T-cell (primary cell): Measurements from ENCODE around the gene CBY1. TPM values are rescaled to one million over a fixed set of nuclear protein-coding genes. Genes with fewer than 3 reads are reported as not detected.

Source experiments
- ATAC-seq, 4 experiments: fragments of 200-7000 bp in 3 of 4; fragments of 150-1000 bp in 1 of 4; cut with Tn5 transposase; replicated peaks in 1 of 4; 1 replicate in 3 of 4; 2 replicates in 1 of 4; pipeline ENCODE4 v1.10.0; 2021; ENCODE audit warnings: moderate library complexity in 3 of 4, mild to moderate bottlenecking in 2 of 4, moderate number of reproducible peaks in 1 of 4
- CTCF ChIA-PET, 2 donors: fragments of 300-600 bp; sonication (Branson Sonifier 250); formaldehyde crosslinking; loops; one replicate each; lab custom pipeline; 2022; ENCODE audit warnings: antibody characterized with exemption in 2 of 2; lab: Charles Lee
- POLR2A ChIA-PET, 2 donors: fragments of 300-600 bp; sonication (Branson Sonifier 250); formaldehyde crosslinking; loops; one replicate each; lab custom pipeline; 2022; ENCODE audit warnings: antibody characterized with exemption in 2 of 2; lab: Charles Lee
- DNase-seq, 35 experiments: peaks; one replicate each; pipeline versions ENCODE4 v3.0.0 to v3.0.0-alpha.2; 2013 to 2023
- H3K27ac ChIP-seq: one replicate; pipeline ENCODE4 v1.5.1; 2013; ENCODE audit warnings: low read length
- H3K27me3 ChIP-seq, 2 experiments: replicated peaks in 1 of 2; 1 replicate in 1 of 2; 2 replicates in 1 of 2; pipeline versions ENCODE4 v1.6.1 to v1.7.0; 2013; ENCODE audit warnings: low read length in 1 of 2, mixed read lengths in 1 of 2; ENCODE audit not compliant: control insufficient read depth in 2 of 2, insufficient read depth in 2 of 2; ENCODE audit errors: extremely low read depth in 1 of 2
- H3K36me3 ChIP-seq, 2 donors: 1 replicate in 1 of 2; 2 replicates in 1 of 2; pipeline versions ENCODE4 v1.6.1 to v1.7.0; 2013; ENCODE audit warnings: low read length in 1 of 2; ENCODE audit not compliant: control insufficient read depth in 2 of 2, insufficient read depth in 1 of 2; ENCODE audit errors: extremely low read depth in 1 of 2
- H3K4me1 ChIP-seq, 2 experiments: 1 replicate in 1 of 2; 2 replicates in 1 of 2; pipeline versions ENCODE4 v1.6.1 to v1.7.0; 2013; ENCODE audit warnings: low read length in 2 of 2, mixed read lengths in 1 of 2; ENCODE audit not compliant: insufficient read depth in 2 of 2, control insufficient read depth in 1 of 2; ENCODE audit errors: extremely low read depth in 1 of 2
- H3K4me3 ChIP-seq, 2 donors: 1 replicate in 1 of 2; 2 replicates in 1 of 2; pipeline versions ENCODE4 v1.5.1 to v1.7.0; 2013; ENCODE audit warnings: mild to moderate bottlenecking in 2 of 2, low read length in 1 of 2, moderate library complexity in 1 of 2; ENCODE audit not compliant: control insufficient read depth in 1 of 2; ENCODE audit errors: extremely low read depth in 1 of 2
- H3K9me3 ChIP-seq: 2 replicates; pipeline ENCODE4 v1.7.0; 2013
- H3K27ac Mint-ChIP-seq, 2 donors: one replicate each; pipeline ENCODE4 v1.8.0; 2020 to 2021; ENCODE audit warnings: mild to moderate bottlenecking in 2 of 2, mixed read lengths in 2 of 2
- H3K27me3 Mint-ChIP-seq, 2 donors: one replicate each; pipeline ENCODE4 v1.8.0; 2021 to 2022; ENCODE audit warnings: mixed read lengths in 2 of 2
- H3K36me3 Mint-ChIP-seq: one replicate; pipeline ENCODE4 v1.8.0; 2021; ENCODE audit warnings: mixed read lengths
- H3K4me1 Mint-ChIP-seq, 3 donors: one replicate each; pipeline ENCODE4 v1.8.0; 2020 to 2022; ENCODE audit warnings: mixed read lengths in 3 of 3, mild to moderate bottlenecking in 1 of 3
- H3K4me3 Mint-ChIP-seq, 3 donors: one replicate each; pipeline ENCODE4 v1.8.0; 2020 to 2022; ENCODE audit warnings: mild to moderate bottlenecking in 3 of 3, mixed read lengths in 3 of 3, moderate library complexity in 3 of 3
- H3K9me3 Mint-ChIP-seq, 3 donors: one replicate each; pipeline ENCODE4 v1.8.0; 2020 to 2022; ENCODE audit warnings: mixed read lengths in 3 of 3
- WGBS: methylation state at CpG from one replicate; pipeline ENCODE4 v1.1.5; 2013; ENCODE audit warnings: missing lambda C conversion rate; ENCODE audit not compliant: insufficient coverage; 5-methylcytosine and 5-hydroxymethylcytosine counted together
- total RNA-seq, 35 experiments: library from RNA in 6 of 35; stranded (reverse) in 6 of 35; fragments of 120-200 nt in 1 of 35; gene quantifications; one replicate each; pipeline versions ENCODE4 v1.2.1 to v1.2.4 and lab custom pipeline; 2013 to 2026

The CBY1 gene
- total RNA-seq, 5 donors from 2014 or later (not counting 1 experiment from before 2014, with no cell fraction given): 10.3 to 32.0 (median 27.8) TPM

DNA sequence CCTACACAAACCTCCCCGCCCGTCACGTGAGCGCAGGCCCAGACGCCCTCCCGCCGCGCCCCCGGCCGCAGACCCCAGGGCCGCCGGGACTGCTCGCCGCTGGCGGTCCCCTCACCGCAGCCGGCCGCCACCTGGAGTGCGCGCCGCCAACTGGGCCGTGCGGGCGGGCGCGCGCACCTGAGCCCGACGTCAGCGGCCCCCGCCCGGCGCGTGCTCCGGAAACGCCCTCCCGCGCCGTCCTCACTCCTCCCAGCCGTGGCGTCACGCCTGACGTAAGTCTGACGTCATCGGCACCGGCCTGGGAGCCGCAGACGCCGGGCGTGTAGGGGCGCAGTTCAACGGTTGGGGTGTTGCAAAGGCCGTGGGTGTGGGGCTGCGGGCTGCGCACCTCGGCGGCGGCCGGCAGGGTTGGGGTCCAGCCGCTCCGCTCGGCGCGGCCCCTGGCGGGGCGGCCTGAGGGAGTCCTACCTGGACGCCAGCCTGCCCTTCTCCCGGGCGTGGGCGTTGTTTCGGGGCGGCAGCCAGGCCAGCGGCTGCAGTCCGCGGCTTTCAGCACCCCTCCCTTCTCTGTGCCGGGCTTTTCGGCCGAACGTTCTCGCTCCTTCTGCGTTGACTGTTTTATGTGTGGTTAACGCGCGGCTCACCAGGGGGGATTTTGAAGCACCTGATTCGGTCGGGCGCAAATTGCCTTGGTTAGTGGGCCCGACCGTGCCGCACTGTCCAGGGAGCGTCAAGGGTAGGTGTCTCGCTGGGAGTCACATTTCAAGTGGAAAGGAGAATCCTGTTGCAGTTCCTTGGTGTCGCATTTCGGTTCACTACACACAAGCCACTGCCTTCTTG lies 44.6 kb downstream of the CBY1 start, which contains the start of gene JOSD1:
Gene JOSD1 (minus strand): TSS at position 155 of the 840 bp plus-strand sequence. CDS start 956 bp downstream, outside the sequence.
- H3K36me3 ChIP-seq: peaks cover 0 to 3% of the 10 kb centered on the region in 2 donors
- ChIA-PET POLR2A (no interaction called here), CTCF (no interaction called here)
- peak within 1 kb of the TSS; percentile 90 to 96 for H3K4me3 ChIP-seq
- peak; percentile 91 to 100 (median 98) for DNase-seq
- no peaks in the 10 kb centered on the region for H3K27me3 Mint-ChIP-seq
- peak within 1 kb of the TSS; percentile 99 for H3K27ac ChIP-seq
- WGBS: under 1% methylated on average over 86 of the region's 94 CpGs
- H3K9me3 ChIP-seq: no peaks in the 10 kb centered on the region
- H3K27ac Mint-ChIP-seq: peak within 1 kb of the TSS; percentile 96 to 99
- ATAC-seq: peak; percentile 41 to 56 (median 43)
- peak within 1 kb of the TSS; percentile 89 to 97 (median 91) for H3K4me3 Mint-ChIP-seq
- H3K27me3 ChIP-seq: no peaks in the 10 kb centered on the region
- H3K4me1 ChIP-seq: peaks cover 26 to 52% of the 10 kb centered on the region in 2 experiments
- peaks cover 48 to 65% (median 56%) of the 10 kb centered on the region in 3 donors for H3K4me1 Mint-ChIP-seq
- no peaks in the 10 kb centered on the region for H3K9me3 Mint-ChIP-seq
- H3K36me3 Mint-ChIP-seq: peaks cover 13% of the 10 kb centered on the region

- H3K4me3 ChIP-seq: peak overlapping the region; percentile 1 to 38
- WGBS: 57% methylated on average over 5 of the region's 10 CpGs
- peaks cover 0 to 8% of the 10 kb centered on the region in 2 donors for H3K36me3 ChIP-seq
- H3K27ac ChIP-seq: peak overlapping the region; percentile 79
- H3K27me3 Mint-ChIP-seq: no peaks in the 10 kb centered on the region
- H3K27me3 ChIP-seq: no peaks in the 10 kb centered on the region
- H3K4me1 Mint-ChIP-seq: peaks cover 46 to 59% (median 49%) of the 10 kb centered on the region in 3 donors
- H3K4me3 Mint-ChIP-seq: peak overlapping the region; percentile 76 to 90 (median 82)
- DNase-seq (no peak), ATAC-seq (no peak)
- ChIA-PET CTCF (interaction anchor here in 1 of 2 donors (1.6 kb wide), 1 partner anchor 20 kb away, joined by 10 read pairs; no protein-coding TSS in a partner anchor), POLR2A (interaction anchor here in 1 of 2 donors (0.9 to 1.1 kb wide), 2 partner anchors 13 to 47 kb away, joined by 3 to 4 read pairs; no protein-coding TSS in a partner anchor)
- peaks cover 15% of the 10 kb centered on the region for H3K36me3 Mint-ChIP-seq
- H3K27ac Mint-ChIP-seq: peak overlapping the region; percentile 92 to 95
- no peaks in the 10 kb centered on the region for H3K9me3 ChIP-seq
- H3K9me3 Mint-ChIP-seq: no peaks in the 10 kb centered on the region
- peaks cover 30 to 53% of the 10 kb centered on the region in 2 experiments for H3K4me1 ChIP-seq
Measured at GRCh38 chr22:38704654-38705234, 48.3 kb downstream of the CBY1 start.

DNA sequence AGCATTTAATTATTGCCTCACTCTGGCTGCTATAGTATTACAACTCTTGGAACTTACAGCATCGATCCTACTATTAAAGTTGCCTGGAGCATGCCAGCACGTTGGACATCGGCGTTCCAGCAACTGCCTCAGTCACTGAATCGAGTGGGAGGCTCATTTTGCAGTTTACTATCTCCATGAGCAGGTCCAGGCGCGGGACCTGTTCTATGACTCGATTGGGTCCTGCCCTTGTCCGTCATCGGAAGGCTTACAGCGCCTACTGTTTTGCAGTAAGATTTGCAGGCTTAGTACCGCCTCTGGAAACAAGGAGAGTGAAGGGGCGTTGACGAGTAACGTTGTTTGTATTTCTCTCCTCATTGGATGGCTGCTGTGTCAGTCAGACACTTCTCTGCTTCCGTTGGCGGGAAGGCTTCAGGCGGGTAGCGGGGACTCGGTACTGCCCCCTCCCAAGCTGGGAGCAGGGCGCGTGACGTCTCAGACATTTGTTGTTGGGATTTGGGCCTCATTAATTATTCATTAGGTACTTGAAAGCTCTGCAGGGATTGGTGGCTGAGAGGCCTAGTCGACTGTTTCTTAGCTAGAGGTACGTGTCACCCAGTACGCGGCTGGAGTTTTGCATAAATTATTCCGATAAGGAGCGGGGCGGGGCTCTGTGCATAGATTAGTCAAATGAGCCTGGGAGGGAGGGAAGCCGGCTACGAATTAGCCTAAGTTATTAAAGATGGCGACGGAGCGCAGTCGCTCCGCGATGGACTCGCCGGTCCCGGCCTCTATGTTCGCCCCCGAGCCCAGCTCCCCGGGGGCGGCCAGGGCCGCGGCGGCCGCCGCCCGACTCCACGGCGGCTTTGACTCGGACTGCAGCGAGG lies 49.0 kb downstream of the CBY1 start, which contains the start of gene GTPBP1:
Gene GTPBP1 (plus strand): TSS at position 710 of the 866 bp plus-strand sequence. CDS start 12 bp downstream, at position 722.
- WGBS: 0% methylated on average over 47 of the region's 55 CpGs
- CTCF ChIA-PET: interaction anchor here (0.6 to 3.6 kb wide), 7 partner anchors 17 to 301 kb away, joined by 3 to 17 read pairs (median 4); partner anchors contain the start of gene TOMM22 (in 1 of the 2)
- H3K4me1 Mint-ChIP-seq: peaks cover 48 to 58% (median 53%) of the 10 kb centered on the region in 3 donors

GRCh38 chr22:38706101-38706900 lies 49.9 kb downstream of the CBY1 start:
- 0% methylated on average over 78 of the region's 80 CpGs for WGBS
- CTCF ChIA-PET: interaction anchor here (0.6 to 3.6 kb wide), 6 partner anchors 16 to 300 kb away, joined by 3 to 17 read pairs (median 6); partner anchors contain the start of gene TOMM22 (in 2 of the 2)
- H3K4me1 Mint-ChIP-seq: peaks cover 56 to 65% (median 60%) of the 10 kb centered on the region in 3 donors
- H3K36me3 Mint-ChIP-seq: peaks cover 26% of the 10 kb centered on the region
- H3K9me3 ChIP-seq: no peaks in the 10 kb centered on the region
- H3K9me3 Mint-ChIP-seq: no peaks in the 10 kb centered on the region
- no peaks in the 10 kb centered on the region for H3K27me3 Mint-ChIP-seq
- ATAC-seq (peak in 1 of 4 experiments; percentile 0), DNase-seq (peak in 19 of 35 experiments; percentile 8 to 57 (median 21))
- H3K4me3 ChIP-seq: peak overlapping the region; percentile 67 to 92
- H3K4me1 ChIP-seq: peaks cover 29 to 49% of the 10 kb centered on the region in 2 experiments
- H3K4me3 Mint-ChIP-seq: peak overlapping the region; percentile 89 to 90 (median 90)
- H3K27ac ChIP-seq: peak overlapping the region; percentile 50
- POLR2A ChIA-PET: interaction anchor here in 1 of 2 donors (0.6 to 1.9 kb wide), 6 partner anchors 12 to 348 kb away, joined by 3 to 8 read pairs (median 4); partner anchors contain the start of gene TOMM22
- H3K27ac Mint-ChIP-seq: peak overlapping the region; percentile 81 to 83
- no peaks in the 10 kb centered on the region for H3K27me3 ChIP-seq
- H3K36me3 ChIP-seq: peaks cover 0 to 22% of the 10 kb centered on the region in 2 donors

More for the DNA sequence above, 49.0 kb downstream of the CBY1 start, which contains the start of gene GTPBP1:
- Mint-ChIP-seq H3K9me3 (no peaks in the 10 kb centered on the region), H3K27ac (peak within 1 kb of the TSS; percentile 92 to 95), H3K36me3 (peaks cover 18% of the 10 kb centered on the region), H3K4me3 (peak within 1 kb of the TSS; percentile 89 to 90 (median 90)), H3K27me3 (no peaks in the 10 kb centered on the region)
- peak within 1 kb of the TSS; percentile 79 for H3K27ac ChIP-seq
- H3K4me3 ChIP-seq: peak within 1 kb of the TSS; percentile 67 to 92
- H3K27me3 ChIP-seq: no peaks in the 10 kb centered on the region
- ATAC-seq (peak; percentile 78 to 85 (median 79)), DNase-seq (peak; percentile 88 to 100 (median 97))
- H3K4me1 ChIP-seq: peaks cover 29 to 51% of the 10 kb centered on the region in 2 experiments
- H3K9me3 ChIP-seq: no peaks in the 10 kb centered on the region
- peaks cover 0 to 15% of the 10 kb centered on the region in 2 donors for H3K36me3 ChIP-seq
- POLR2A ChIA-PET: interaction anchor here (0.6 to 1.1 kb wide), 8 partner anchors 13 to 614 kb away, joined by 3 to 8 read pairs (median 4); partner anchors contain the start of gene TOMM22 (in 1 of the 2)

DNA sequence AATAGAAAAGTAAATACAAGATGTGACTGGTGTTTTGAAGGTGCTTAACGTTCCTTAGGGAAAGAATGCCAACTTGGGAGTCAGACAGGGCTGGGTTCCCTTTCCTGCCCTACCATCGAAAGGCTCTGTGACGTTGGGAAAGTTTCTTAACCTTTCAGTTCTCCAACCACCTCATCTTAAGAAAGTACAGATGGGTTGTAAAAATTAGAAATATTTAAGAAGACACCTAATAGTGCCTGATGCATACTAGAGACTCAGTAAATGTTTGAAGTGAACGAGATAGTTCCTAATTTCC lies 50.4 kb downstream of the CBY1 start:
- ChIA-PET POLR2A (interaction anchor here in 1 of 2 donors (0.6 to 1.9 kb wide), 2 partner anchors 25 to 40 kb away, joined by 3 to 7 read pairs; partner anchors contain the start of gene TOMM22), CTCF (interaction anchor here (1.2 to 3.6 kb wide), 2 partner anchors 25 kb away, joined by 3 to 17 read pairs; partner anchors contain the start of gene TOMM22 (in 2 of the 2))
- H3K9me3 Mint-ChIP-seq: no peaks in the 10 kb centered on the region
- peak overlapping the region; percentile 81 to 83 for H3K27ac Mint-ChIP-seq
- no CpG with 5 or more reads among the region's 4 CpGs for WGBS
- peaks cover 26 to 43% of the 10 kb centered on the region in 2 experiments for H3K4me1 ChIP-seq
- H3K27me3 Mint-ChIP-seq: no peaks in the 10 kb centered on the region
- H3K4me3 ChIP-seq: peak overlapping the region; percentile 67 to 92
- DNase-seq (no peak), ATAC-seq (no peak)
- H3K4me1 Mint-ChIP-seq: peaks cover 56 to 61% (median 59%) of the 10 kb centered on the region in 3 donors
- no peaks in the 10 kb centered on the region for H3K9me3 ChIP-seq
- H3K27me3 ChIP-seq: no peaks in the 10 kb centered on the region
- peak overlapping the region; percentile 89 to 90 (median 90) for H3K4me3 Mint-ChIP-seq
- peaks cover 0 to 23% of the 10 kb centered on the region in 2 donors for H3K36me3 ChIP-seq
- peaks cover 27% of the 10 kb centered on the region for H3K36me3 Mint-ChIP-seq
- peak overlapping the region; percentile 50 for H3K27ac ChIP-seq
